Epithelial cell of prostate (primary cell): ENCODE results near the gene PHTF2.
"Not testable (repeated sequence)": the region's sequence is repeated elsewhere in the genome, so short reads cannot be mapped to it uniquely, and the experiment has no call there.

Experiments
- DNase-seq: peaks from one replicate; pipeline ENCODE4 v3.0.0-alpha.2; 2011; ENCODE audit warnings: low read depth, low spot score
- H3K27ac ChIP-seq: fragments of 450-650 bp; 2 replicates; pipeline ENCODE4 v1.5.1; 2017; ENCODE audit warnings: mild to moderate bottlenecking

The PHTF2 gene

DNA sequence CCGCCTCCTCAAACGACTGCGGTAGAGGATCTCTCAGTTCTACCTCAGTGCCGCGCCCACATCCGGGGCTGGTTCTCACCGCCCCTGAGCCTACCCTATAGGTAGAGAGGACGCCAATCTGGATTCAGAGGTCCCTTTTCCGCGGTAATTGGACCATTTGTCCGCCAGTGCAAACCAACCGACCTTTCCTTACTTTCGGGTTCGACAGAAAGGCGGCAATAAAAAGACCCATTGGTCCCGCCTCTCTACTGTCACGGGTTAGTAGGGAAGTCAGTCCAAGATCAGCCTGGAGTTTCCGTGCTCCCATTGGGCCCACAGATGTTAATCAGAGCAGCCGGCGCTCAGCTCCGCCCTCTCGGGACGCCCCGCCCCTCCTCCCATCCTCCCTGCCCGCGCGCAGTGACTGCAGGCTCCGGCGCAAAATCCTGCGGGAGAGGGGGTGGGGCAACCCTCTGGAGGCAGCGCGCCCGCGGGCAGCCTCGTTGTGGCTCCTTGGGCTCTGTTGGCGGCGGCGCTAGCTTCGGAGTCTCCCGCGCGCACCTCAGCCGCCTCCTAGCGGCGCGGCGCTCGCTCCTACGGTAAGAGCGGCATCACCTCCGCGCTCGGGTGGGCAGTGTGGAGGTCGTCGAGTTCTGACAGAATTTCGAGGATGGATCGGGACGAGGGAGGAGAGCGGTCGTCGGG is at the start of gene PHTF2, which contains the start of gene TMEM60:
TSS of gene PHTF2 (plus strand) at position 380 of the 684 bp plus-strand sequence.
TSS of gene TMEM60 (minus strand) at position 41 of the 684 bp plus-strand sequence. CDS start 4,061 bp downstream, outside the sequence.
- H3K27ac ChIP-seq = peak within 1 kb of the TSS; percentile 77
- peak; percentile 99 for DNase-seq

DNA sequence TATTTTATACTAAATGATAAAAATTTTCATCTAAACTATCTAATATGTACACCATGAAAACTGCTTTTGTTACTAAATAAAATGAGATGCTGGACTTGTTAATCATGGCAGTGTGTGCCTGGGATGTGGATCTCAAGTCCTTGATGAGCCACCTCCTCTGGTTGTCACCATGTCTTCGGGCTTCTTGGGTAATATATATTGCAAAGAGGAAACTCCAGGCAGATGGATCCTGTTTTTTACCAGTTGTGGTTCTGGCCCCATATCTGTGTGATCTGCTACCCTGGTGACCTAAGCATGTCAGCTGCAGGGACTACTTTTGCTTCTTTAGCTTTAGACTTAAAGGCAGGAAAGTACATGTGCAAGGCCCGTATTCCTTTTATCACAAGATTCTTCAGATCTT is 46.6 kb upstream of the PHTF2 start:
- DNase-seq = no peak
- H3K27ac ChIP-seq = no peak overlapping the region

DNA sequence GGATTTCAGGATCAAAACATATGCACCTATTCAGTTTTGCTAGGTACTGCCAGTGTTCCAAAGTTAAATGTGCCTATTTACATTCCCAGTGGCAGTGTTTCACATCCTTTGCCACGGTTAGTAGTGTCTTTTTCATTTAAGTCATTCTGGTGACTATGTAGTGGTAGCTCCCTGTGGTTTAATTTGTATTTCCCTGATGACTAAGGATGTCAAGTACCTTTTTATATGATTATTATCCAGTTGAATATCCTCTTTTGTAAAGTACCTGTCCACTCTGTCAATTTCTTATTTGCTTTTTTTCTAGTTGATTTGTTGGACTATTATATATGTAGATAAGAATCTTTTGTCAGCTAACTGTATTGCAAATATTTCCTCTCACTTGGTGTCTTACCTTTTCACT is 45.4 kb upstream of the PHTF2 start:
- H3K27ac ChIP-seq = no peak overlapping the region
- no peak for DNase-seq

DNA sequence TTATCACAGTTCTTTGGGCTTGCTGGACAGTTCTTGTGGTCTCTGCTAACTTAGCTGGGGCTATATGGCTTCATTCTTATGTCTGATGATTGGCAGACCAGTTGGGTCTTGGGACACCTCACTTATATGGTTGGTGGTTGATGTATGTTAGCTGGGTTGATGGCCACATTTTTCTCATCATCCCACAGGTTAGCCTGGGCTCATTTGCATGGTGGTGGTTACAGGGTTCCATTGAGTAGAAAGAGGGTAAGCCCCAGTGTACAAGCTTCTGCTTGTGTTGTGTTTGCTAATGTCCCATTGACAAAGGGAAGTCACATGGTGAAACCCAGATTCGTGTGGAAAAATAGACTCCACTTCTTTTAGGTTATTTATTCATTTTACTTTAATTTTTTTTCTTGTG is 41.0 kb upstream of the PHTF2 start:
- DNase-seq = no peak
- no peak overlapping the region for H3K27ac ChIP-seq

DNA sequence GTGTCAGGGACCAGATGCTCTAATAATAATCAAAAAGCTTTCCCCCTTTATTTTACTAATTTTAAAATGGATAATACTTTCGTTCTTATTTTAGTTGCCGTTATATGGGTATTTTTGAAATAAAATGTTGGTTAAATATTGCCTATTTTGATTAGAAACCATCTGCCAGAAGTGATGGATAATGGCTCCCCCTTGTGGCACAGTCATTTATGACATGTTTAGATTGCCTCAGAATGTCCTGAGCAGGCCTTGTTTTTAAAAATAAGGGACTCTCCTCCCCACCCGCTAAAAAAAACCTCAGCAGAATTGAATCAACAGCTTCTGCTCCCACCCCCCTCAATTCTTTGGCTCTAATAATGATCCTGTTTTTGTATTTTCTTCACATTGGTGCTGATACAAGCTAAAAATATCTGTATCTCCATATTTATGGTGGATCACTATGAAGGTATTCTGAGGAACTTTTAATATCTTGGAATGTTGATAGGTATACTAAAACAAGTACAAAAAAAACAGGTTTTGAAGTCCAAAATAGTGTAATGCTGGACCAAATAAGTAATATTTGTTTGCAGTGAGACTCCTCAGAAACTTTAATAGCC is 39.2 kb upstream of the PHTF2 start:
- no peak for DNase-seq
- H3K27ac ChIP-seq = no peak overlapping the region

DNA sequence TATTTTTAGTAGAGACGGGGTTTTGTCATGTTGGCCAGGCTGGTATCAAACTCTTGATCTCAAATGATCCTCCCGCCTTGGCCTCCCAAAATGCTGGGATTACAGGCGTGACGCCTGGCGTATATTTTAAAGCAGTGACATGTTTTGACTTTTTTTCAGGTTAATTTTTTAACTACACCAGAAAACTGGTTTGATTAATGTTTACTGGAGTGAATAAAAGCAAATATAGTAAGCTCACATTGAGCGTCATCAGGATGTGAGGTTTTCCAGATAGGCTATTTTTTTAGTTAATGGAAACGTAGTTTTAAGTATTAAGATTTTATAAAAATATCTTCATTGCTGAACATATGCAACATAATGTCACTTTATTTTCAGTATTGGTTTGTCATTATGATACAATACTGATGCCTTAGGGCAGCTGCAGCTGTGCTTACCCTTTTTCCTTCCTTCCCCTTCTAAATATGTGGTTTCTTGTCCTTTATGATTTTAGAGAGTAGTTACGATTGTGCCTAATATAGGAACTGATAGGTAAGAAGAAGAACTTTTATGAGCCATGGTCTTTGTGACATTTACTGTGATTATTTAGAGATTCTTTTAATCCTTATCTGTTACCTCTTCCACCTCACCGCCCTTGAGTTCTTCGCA is 37.6 kb upstream of the PHTF2 start:
- H3K27ac ChIP-seq = no peak overlapping the region

DNA sequence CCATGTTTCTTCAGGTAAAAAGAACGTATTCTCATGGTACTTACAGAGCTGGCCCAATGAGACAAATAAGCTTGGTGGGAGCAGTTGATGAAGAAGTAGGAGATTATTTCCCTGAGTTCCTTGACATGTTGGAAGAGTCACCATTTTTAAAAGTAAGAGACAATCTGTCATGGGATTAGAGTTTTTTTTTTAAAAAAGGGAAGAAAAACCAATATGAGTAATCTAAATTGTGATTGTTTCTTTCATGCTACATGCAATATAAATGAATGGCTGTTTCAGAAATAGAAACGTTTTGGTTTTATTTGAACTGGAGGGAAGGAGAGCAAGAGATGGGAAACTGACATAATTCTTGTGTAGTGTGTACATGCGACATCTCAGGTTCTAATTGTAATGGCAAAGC is 33.1 kb upstream of the PHTF2 start:
- peak overlapping the region; percentile 10 for H3K27ac ChIP-seq
- DNase-seq = no peak

More for the DNA sequence above, 37.6 kb upstream of the PHTF2 start:
- no peak for DNase-seq

DNA sequence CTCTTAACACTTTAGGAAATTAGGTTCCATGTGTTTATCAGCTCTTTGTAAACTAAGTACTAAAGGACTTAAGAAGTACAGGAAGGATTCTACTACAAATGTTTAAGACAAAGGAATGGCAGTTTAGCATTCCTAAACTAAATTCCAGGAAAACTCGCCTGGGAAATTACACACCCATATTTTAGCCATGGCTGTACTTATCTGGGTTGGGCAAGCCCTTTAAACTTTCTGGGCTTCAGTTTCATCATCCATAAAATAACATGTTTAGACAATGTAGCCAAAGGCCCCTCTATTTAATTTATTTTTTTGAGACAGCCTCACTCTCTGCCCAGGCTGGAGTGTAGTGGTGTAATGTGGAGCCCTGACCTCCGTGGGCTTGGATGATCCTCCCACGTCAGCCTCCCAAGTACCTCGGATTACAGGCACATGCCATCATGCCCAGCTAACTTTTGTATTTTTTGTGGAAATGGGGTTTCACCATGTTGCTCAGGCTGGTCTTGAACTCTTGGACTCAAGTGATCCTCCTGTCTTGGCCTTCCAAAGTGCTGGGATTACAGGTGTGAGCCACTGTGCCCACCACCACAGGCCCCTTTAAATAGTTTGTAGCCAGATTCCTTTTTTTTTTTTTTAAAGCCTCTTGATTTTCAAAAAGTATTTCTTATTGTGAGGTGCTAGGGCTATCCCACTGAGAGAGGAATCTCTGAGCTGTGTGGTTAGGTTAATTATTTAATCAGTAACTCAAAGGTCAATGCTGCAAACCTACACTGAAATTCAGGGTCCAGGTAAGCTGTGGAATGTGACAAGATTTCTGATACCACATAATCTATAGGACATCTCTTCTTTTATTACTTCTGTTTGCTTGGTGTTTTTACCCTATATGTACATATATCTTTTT is 32.4 kb upstream of the PHTF2 start:
- peak overlapping the region; percentile 10 for H3K27ac ChIP-seq
- no peak for DNase-seq

DNA sequence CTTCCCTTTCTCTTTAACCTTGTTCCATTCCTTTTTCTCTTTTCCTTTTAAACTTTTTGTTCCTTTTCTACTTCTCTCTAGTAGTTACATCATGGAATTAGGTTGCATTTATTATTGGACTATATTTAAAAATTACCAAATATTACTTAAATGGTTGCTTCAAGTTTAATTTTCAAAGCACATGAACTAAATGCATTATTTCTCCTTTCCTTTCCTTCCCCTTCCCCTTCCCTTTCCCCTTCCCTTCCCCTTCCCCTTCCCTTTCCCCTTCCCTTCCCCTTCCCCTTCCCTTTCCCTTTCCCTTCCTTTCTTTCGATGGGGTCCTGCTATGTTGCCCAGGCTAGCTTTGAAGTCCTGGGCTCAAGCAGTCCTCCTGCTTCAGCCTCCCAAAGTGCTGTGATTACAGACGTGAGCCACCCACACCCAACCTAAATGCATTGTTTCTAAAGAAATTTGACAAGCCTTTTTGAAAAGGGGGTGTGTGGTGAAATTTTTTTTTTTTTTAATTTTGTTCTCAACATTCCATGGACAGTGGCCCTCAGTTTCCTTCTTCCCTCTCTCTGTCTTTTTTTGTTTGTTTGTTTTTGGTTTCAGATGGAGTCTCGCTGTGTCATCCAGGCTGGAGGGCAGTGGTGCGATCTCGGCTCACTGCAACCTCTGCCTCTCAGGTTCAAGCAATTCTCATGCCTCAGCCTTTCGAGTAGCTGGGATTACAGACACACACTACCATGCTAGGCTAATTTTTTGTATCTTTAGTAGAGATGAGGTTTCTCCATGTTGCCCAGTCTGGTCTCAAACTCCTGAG is 31.6 kb upstream of the PHTF2 start:
- no peak overlapping the region for H3K27ac ChIP-seq
- no peak for DNase-seq

DNA sequence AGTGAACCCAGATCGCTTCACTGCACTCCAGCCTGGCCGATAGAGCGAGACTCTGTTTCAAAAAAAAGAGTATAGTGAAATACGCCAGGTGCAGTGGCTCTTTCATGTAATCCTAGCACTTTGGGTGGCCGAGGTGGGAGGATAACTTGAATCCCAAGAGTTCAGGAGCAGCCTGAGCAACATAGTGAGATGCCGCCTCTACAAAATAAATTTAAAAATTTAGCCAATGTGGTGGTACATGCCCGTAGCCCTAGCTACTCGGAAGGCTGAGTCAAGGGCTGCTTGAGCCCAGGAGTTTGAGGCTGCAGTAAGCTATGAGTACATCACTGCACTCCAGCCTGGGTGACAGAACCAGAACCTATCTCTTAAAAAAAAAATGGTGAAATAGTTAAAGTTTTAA is 28.3 kb upstream of the PHTF2 start:
- no peak overlapping the region for H3K27ac ChIP-seq
- DNase-seq = no peak

DNA sequence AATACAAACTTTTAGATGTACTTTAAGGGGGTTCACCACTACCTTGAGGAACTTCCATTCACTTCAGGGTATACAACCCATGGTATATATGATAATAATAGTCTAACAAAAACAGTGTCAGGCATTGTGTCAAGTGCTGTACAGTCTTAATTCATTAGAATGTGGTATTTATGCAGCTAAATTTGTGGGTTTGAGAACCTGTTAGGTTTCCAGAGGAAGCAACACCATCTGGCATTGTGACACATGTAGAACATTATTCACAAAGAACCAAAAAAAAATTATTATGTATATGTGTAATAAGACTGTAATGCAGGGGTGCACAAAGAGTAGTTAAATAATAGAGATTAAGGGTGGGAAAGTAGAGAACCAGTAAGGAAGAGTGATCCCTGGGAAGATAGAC is 26.7 kb upstream of the PHTF2 start:
- no peak overlapping the region for H3K27ac ChIP-seq
- DNase-seq = no peak

DNA sequence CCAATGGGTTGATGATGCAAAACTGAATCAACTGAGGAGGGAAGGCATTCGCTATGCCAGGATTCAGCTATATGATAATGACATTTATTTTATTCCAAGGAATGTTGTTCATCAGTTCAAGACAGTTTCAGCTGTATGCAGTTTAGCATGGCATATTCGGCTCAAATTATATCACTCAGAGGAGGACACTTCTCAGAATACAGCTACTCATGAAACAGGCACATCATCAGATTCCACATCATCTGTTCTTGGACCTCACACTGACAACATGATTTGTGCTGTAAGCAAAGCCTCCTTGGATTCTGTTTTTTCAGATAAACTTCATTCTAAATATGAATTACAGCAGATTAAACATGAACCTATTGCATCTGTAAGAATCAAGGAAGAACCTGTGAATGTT is 20.0 kb upstream of the PHTF2 start:
- no peak for DNase-seq
- H3K27ac ChIP-seq = no peak overlapping the region

DNA sequence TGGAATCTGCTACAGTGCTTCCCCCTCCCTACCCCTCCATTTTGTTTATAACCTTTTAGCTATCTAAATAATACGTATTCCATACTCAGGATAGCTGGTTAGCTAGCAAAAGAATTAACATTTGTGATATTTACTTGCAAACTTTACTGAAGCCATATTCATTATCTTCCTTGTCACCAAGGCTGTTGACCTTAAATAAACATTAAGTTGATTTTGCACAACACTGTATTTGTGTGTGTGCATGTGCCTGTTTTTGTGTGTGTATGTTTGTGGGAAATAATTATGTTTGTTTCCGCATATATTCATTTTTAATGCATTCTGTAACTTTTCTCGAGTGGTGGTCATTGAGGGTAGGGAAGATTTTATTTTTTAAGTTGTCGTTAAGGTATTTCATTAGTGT is 16.2 kb upstream of the PHTF2 start:
- H3K27ac ChIP-seq = no peak overlapping the region
- DNase-seq = no peak

DNA sequence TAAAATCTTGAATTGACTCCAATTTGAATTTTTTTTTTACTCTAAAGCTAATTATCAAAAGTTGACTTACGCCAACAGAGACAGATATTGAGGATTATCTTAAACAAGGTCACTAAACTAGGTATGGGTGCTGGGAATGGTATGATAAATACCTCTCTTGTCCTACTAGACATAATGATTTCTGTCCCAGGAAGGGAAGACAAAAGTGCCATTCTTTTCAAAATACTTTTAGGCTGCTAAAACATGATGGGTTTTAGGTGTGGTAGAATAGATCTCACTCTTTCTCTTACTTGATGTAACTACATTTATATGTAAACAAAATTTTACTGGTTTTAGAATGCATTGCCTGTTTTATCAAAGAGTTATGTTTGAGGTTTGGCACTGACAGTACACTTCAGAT is 15.5 kb upstream of the PHTF2 start:
- H3K27ac ChIP-seq = no peak overlapping the region
- no peak for DNase-seq

DNA sequence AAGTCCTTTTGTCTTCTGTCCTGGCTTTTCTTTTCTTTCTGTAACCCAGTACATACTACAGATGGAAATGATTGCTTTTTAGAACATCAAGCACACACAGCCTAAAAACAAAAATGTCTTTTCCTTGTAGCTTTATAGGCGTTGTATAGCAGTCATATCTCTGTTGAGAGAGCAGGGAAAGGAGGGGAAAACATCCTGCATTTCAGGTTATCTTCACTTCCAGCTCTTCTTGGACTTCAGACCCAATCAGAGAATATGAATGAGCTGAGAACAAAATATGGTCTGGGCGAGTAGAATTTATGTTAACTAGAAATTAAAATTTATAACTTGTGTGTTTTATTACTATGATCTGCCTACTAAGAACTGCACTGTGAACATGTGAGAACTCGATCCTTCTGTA is 15.0 kb upstream of the PHTF2 start:
- H3K27ac ChIP-seq = no peak overlapping the region
- no peak for DNase-seq

DNA sequence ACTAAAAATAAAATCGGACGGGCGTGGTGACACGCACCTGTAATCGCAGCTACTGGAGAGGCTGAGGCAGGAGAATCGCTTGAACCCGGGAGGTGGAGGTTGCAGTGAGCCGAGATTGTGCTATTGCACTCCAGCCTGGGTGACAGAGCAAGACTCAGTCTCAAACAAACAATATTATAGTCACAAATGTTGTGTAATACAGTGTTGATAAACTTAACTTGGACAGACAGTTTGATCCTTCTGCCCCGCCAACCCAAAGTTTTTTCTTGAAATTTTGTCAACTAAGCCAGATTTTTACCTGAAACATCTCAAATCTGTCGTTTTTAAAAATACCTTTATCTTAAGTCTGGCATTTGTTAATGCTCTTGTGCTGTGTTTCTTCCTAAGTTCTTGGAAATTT is 14.1 kb upstream of the PHTF2 start:
- DNase-seq = not testable (repeated sequence)

DNA sequence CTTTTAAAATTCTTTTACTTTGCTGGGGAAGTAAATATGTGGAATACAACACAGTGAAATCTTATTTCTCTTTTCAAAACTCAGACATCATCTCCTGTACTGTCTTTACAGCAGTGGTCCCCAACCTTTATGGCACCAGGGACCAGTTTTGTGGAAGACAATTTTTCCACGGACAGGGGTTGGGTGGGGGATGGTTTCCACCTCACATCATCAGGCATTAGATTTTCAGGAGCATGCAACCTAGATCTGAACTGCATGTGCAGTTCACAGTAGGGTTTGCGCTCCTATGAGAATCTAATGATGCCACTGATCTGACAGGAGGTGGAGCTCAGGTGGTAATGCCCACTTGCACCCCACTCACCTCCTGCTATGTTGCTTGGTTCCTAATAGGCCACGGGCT is 12.6 kb upstream of the PHTF2 start:
- DNase-seq = no peak
- H3K27ac ChIP-seq = no peak overlapping the region

More for the DNA sequence above, 14.1 kb upstream of the PHTF2 start:
- H3K27ac ChIP-seq = not testable (repeated sequence)

DNA sequence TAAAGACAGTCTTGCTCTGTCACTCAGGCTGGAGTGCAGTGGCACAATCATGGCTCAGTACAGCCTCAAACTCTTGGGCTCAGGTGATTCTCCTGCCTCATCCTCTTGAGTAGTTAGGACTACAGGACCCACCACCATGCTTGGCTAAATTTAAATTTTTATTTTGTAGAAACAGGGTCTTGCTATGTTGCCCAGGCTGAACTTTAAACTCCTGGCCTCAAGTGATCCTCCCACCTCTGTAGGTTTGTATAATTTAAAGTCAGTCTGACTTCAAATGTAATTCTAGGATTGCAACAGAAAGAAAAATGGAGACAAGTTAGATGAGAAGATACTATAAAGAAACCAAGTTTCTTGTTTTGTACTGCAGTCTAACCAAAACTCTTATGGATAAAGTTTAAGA is 11.8 kb upstream of the PHTF2 start:
- no peak for DNase-seq
- H3K27ac ChIP-seq = no peak overlapping the region

DNA sequence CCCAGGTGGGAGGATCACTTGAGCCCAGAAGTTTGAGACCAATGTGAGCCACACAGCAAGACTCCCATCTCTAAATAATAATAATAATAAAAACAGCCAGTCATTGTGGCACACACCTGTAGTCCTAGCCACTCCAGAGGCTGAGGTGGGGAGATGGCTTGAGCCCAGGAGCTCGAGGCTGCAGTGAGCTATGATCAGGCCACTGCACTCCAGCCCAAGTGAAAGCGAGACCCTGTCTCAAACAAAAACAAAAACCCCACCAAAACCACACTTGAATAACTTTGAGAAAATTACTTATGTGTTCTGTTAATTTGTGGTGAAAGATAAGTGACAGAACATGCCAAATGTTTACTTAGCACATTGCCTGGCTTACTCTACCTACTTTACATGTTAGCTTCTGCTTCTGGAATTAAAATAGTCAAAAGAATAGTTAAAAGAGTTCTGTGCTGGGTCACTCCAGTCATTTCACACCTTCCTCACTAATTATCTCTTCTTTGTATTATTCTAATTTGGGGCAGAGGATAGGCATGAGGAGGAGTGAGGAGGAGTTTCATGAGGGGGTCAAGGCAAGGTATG is 10.2 kb upstream of the PHTF2 start:
- H3K27ac ChIP-seq = no peak overlapping the region
- no peak for DNase-seq
